Left renal pelvis (tissue), 4 donors: ENCODE measurements around the gene LPP. TPM values are rescaled to one million over a fixed set of nuclear protein-coding genes. Genes with fewer than 3 reads are reported as not detected.
"Not testable (repeated sequence)": the region's sequence is repeated elsewhere in the genome, so short reads cannot be mapped to it uniquely, and the experiment has no call there.

Experiments used
- DNase-seq, 4 donors: peaks; one replicate each; pipeline ENCODE4 v3.0.0-alpha.2; 2013; ENCODE audit warnings: low read depth in 4 of 4, low spot score in 3 of 4
- polyA plus RNA-seq, 4 donors: library from polyadenylated mRNA; unstranded; fragments of 120-200 nt; gene quantifications; one replicate each; pipeline ENCODE4 v1.2.1, GENCODE V29; 2013; ENCODE audit not compliant: insufficient read length in 4 of 4

LPP gene
- polyA plus RNA-seq, 4 donors, result 21.3 to 31.3 (median 25.6) TPM

GRCh38 chr3:188590557-188590956 is 436.6 kb downstream of the LPP start:
- DNase-seq, result no peak

GRCh38 chr3:188594139-188594538 is 440.2 kb downstream of the LPP start:
- no peak for DNase-seq

- no peak for DNase-seq
Measured at GRCh38 chr3:188595890-188596376, 442.0 kb downstream of the LPP start.

GRCh38 chr3:188598894-188599293 is 444.9 kb downstream of the LPP start:
- DNase-seq, result no peak

- no peak for DNase-seq
Measured at GRCh38 chr3:188602111-188602510, 448.2 kb downstream of the LPP start.

GRCh38 chr3:188602620-188603019 is 448.7 kb downstream of the LPP start:
- DNase-seq, result no peak

- no peak for DNase-seq
Measured at GRCh38 chr3:188604651-188605050, 450.7 kb downstream of the LPP start.

- no peak for DNase-seq
Measured at GRCh38 chr3:188605231-188605630, 451.3 kb downstream of the LPP start.

GRCh38 chr3:188605905-188606304 is 451.9 kb downstream of the LPP start:
- no peak for DNase-seq

GRCh38 chr3:188607805-188608315 is 453.9 kb downstream of the LPP start:
- DNase-seq, result no peak

GRCh38 chr3:188608401-188608800 is 454.4 kb downstream of the LPP start:
- no peak for DNase-seq

- DNase-seq, result not testable (repeated sequence)
Measured at GRCh38 chr3:188613721-188614120, 459.8 kb downstream of the LPP start.

GRCh38 chr3:188617270-188617669 is 463.3 kb downstream of the LPP start:
- no peak for DNase-seq

GRCh38 chr3:188617988-188618701 is 464.2 kb downstream of the LPP start:
- no peak for DNase-seq

GRCh38 chr3:188620752-188621151 is 466.8 kb downstream of the LPP start:
- no peak for DNase-seq

- DNase-seq, result no peak
Measured at GRCh38 chr3:188624384-188624783, 470.4 kb downstream of the LPP start.

- no peak for DNase-seq
Measured at GRCh38 chr3:188624828-188625227, 470.9 kb downstream of the LPP start.

GRCh38 chr3:188627652-188628051 is 473.7 kb downstream of the LPP start:
- no peak for DNase-seq

- no peak for DNase-seq
Measured at GRCh38 chr3:188631291-188632010, 477.5 kb downstream of the LPP start.

- DNase-seq, result no peak
Measured at GRCh38 chr3:188633206-188633605, 479.2 kb downstream of the LPP start.

GRCh38 chr3:188634285-188634684 is 480.3 kb downstream of the LPP start:
- no peak for DNase-seq
